Body of pancreas (tissue), 4 donors: Measurements from ENCODE around the gene SRRM3.

ENCODE experiments used
- CTCF ChIP-seq, 7 experiments: fragments of 450-650 bp in 4 of 7; fragments of 200-600 bp in 3 of 7; sonication (generic) in 3 of 7; IDR thresholded peaks; one replicate each; pipeline ENCODE4 v1.5.1; 2016 to 2019; ENCODE audit warnings: antibody characterized with exemption in 7 of 7
- POLR2A ChIP-seq, 3 donors: fragments of 450-650 bp; IDR thresholded peaks; one replicate each; pipeline ENCODE4 v1.6.1; 2016; ENCODE audit warnings: antibody characterized with exemption in 3 of 3, mild to moderate bottlenecking in 2 of 3

- TF ChIP-seq CTCF (IDR thresholded peaks at IDR 0.05): no peak
- TF ChIP-seq POLR2A (IDR thresholded peaks at IDR 0.05): no peak
These were observed 68.2 kb downstream of the SRRM3 start for GRCh38 chr7:76269895-76270294.
